HG02970 (cell line): ENCODE results near the gene KCTD13.
"Not testable (repeated sequence)": the region's sequence is repeated elsewhere in the genome, so short reads cannot be mapped to it uniquely, and the experiment has no call there.

Source experiments
- ATAC-seq: cut with Tn5 transposase; IDR thresholded peaks from one replicate; pipeline ENCODE4 v1.9.1; 2021; ENCODE audit warnings: mild to moderate bottlenecking, moderate library complexity, moderate number of reproducible peaks; ENCODE audit not compliant: unreplicated experiment, low FRiP score

KCTD13 gene

DNA sequence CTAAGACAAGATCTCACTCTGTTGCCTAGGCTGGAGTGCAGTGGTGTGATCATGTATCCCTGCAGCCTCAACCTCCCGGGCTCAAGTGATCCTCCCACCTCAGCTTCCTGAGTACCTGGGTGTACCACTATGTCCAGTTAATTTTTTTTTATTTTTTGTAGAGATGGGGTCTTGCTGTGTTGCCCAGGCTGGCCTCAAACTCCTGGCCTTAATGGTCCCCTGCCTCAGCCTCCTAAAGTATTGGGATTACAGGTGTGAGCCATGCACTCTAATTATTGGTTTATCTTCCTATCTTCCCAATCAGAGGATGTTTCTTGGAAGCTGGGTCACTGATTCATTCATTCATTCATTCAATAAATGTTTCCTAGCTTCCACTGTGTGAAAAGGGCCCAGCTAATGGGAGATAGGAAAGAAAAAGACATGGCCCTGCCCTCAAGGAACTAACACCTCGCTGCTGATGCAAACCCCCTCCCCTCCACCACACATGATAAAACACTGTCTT is 17.3 kb downstream of the KCTD13 start:
- no peak for ATAC-seq

DNA sequence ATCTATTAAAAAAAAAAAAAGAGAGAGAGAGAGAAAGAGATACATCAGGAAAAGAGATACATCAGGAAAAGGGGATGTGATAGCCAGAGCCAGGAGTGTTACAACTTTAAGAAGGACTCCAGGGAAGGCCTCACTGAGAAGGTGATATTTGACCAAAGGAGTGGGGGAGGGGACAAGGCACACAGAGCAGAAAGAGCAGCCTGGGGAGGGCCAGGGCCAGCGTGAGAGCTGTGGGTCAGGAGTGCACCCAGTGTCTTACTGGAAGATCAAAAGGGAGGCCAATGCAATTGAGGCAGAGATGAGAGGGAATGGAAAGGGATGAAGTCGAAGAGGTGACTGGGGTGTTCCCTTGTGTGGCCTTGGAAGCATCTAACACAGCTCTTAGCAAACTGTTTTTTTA is 18.1 kb downstream of the KCTD13 start:
- ATAC-seq, result no peak

DNA sequence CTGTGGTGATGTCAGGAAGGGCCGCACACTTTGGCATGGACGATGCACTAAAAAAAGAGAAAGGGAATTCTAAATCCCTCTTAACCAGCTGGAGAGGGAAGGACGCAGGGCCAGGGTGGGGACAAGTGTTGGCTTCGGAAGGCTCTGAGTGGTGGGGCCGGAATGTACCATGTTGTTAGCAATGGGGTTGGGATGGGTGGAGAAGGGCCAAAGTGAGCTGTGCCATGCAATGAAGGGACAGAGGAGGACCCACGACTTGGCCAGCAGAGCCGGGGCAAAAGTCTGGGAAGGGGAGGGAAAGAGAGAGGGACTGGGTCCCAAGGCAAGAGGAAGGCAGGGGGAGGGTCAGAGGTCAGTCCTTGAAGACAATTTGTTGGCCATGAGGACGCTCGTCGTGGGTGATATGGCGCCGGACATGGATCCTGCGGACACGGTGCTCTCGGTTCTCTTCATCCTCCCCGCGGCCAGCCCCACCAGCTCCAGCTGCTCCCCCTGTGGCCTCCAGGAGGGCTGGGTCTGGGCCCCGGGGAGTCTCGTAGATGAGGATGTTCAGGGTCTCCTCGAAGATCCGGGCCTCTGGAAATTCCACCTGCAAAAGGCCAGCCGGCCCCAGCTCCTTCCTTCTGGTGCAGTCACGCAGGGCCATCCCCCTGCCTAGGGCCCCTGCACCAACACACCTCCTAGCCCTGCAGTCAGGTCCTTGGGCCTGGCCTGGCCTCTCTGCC is 19.3 kb downstream of the KCTD13 start:
- ATAC-seq, result no peak

DNA sequence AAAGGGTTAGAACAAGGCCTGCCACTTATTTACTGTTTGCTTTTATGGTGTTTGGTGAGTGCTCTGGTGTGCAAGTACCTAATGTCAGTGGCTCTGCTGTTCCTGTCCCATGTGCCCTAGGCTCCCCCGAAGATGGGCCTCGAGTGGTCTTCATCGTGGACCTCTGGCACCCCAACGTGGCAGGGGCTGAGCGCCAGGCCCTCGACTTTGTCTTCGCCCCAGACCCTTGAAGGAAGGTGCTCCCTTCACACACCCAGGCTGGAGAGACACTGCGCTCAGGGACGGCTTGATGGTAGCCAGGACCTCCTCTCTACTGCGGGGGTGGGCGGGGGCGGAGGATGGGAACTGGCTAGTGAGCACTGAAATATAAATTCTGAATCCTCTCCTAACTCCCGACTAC is 20.4 kb downstream of the KCTD13 start:
- ATAC-seq, result no peak

DNA sequence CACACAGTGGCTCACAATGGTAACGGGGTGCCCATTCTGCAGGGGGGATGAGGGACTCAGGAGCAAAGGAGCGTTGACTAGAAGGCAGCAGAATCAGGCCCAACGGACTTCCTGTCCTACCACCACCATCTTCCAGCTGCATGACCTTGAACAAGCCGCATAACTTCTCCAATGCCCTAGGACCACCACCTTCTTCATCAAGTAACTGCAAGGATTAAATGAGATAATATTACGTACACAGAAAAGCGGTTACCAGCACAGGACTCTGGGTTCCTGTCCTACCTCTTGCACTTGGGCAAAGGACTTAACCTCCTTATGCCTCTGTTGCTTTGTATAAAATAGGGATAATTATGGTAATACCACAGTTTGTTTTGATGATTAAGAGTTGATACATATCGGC is 21.1 kb downstream of the KCTD13 start:
- ATAC-seq, result no peak

DNA sequence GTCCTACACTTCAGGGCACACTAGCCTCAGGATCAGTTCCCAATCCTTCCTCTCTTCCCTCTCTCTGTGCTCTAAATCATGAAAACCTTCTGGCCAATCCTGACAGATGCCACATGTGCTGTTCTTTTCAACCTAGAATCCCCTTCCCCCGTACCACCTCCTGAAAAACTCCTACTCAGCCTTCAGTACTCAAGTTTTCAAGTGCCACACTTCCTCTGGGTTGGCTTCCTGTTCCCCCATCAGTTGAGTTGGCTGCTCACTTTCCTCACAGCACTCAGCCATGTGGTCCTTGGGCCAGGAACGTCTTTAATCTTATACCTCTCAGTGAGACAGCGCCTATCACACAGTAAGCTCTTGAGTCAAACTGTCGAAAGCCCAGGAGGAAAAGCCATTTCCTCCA is 22.4 kb downstream of the KCTD13 start:
- ATAC-seq, result no peak

DNA sequence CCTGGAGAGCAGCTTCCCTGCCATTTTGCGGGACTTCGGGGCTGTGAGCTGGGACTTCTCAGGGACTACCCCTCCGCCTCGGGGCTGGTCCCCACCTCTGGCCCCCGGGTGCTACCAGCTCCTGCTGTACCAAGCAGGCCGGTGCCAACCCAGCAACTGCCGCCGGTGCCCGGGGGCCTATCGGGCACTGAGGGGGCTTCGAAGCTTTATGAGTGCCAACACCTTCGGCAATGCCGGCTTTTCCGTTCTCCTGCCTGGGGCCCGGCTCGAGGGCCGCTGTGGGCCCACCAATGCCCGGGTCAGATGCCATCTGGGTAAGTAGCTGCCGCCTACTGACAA is 24.4 kb downstream of the KCTD13 start:
- no peak for ATAC-seq

DNA sequence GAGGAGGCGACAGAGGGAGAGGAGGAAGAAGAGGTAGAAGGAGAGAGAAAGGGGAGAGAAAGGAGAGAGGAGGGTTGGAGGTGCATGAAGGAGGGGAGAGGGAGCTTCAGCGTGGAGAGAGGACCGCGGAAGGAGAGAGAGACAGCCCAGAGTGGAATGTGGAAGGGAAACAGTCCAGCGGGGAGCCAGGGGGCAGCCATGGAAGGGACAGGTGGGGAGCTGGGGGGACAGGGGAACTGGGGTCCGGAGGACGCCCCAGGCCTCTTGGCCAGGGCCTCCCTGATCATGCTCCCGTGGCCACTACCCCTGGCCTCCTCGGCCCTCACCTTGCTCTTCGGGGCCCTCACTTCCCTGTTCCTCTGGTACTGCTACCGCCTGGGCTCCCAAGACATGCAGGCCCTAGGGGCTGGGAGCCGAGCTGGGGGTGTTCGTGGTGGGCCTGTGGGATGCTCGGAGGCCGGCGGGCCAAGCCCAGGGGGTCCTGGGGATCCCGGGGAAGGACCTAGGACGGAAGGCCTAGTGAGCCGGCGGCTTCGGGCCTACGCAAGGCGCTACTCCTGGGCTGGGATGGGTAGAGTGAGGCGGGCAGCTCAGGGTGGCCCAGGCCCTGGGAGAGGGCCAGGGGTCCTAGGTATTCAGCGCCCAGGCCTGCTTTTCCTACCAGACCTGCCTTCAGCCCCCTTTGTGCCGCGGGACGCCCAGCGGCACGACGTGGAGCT is 25.0 kb downstream of the KCTD13 start:
- ATAC-seq, result no peak

DNA sequence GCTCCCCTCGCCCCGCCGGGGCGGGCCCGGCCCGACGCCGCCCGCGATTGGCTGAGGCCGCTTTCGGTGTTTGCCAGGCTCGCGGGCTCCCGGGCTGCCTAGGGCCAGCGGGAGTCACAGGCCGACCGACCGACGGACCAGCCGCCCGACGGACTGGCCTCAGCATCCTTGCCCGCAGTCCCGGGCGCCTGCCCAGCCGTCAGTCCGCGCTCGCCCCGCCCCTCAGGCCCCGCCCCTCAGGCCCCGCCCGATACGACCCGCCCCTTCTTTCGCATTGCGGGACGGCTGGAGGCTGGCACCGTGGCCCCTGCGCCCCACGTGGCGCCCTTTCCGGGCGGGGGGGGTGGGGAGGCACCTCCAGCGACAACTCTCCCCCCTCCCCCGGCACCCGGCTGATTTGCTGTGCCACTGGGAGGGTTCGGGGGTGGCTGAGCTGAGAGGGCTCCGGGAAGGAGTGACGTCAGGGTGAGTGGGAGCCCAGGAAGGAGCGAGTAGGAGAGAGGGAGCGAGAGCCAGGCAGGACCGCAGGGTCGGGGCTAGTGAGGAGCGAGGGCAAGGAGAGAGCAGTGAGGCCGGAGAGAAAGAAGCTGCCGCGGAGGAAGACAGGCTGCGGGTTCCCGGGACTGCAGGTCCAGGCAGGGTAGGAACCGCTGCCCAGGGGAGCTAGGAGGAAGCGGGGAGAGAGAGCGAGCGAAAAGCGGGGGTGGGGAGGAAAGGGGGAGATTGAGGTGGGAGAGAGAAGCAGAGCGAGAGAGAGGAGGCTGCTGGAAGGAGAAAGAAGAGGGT is 25.7 kb downstream of the KCTD13 start, which contains the start of gene ASPHD1:
ASPHD1 (plus strand) TSS at position 387 of the 786 bp plus-strand sequence. CDS start 484 bp downstream, outside the sequence.
- ATAC-seq, result peak; percentile 66

DNA sequence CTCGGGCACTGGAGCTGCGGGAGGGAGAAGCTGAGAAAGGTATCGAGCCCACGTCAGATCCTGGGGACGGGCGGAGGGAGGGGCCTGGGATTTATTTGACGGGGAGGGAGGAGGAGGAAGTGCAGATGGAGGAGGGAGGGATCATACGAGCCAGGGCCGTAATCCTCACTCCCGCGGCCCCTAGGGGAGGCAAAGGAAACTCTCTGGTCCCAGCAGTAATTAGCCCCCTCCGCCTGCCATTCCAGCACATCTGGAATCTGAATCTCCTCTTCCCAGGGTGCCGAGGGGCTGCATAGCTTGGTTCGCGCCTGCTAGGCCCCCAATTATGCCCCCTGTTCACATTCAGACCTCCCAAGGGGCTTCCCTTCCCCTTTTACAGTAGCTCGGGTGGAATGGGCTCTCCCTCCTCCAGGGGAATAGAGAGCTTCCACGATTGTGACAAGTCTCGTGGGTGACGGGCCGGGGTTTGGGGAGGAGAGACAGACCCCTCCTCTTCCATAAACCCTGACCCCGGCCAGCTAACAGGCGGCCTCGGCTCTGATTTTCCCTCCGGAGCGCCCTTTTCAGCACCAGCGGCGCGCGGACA is 26.4 kb downstream of the KCTD13 start, which contains the start of gene SEZ6L2:
SEZ6L2 (minus strand) TSS at position 35 of the 586 bp plus-strand sequence. CDS start 531 bp downstream, outside the sequence.
- ATAC-seq, result no peak

DNA sequence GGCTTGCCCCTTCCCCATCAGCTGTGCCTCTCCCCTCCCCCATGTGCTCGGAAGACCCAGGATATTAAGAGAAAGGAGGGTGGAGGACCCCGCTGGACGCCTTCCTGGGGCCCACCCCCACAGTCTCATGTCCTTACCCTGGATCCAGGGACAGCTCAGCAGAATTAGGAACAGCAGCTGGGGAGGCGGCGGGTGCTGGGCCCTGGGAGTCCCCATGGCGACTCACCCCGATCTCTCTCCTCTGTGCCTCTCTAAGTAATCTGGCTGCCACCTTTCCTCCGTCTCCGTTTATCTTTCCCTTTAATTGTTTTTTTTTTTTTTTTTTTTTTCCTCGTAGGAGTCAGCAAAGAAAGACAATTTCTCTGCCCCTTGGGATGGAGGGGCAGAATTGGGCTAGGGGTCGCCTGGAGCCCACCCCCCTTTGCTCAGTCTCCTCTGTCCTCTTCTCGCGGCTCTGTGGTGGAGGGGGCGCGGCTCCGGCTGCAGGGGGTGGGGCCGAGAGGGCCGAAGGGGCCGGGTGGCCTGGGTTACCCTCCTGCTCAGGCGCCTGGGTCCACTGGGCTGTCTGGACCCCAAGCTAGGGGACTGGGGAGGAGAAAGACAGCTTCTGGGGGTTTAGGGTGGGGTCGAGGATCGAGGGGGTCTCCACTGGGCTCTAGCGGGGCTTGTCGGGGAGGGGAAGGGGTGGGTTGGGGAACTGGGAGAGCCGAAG is 27.1 kb downstream of the KCTD13 start:
- no peak for ATAC-seq

DNA sequence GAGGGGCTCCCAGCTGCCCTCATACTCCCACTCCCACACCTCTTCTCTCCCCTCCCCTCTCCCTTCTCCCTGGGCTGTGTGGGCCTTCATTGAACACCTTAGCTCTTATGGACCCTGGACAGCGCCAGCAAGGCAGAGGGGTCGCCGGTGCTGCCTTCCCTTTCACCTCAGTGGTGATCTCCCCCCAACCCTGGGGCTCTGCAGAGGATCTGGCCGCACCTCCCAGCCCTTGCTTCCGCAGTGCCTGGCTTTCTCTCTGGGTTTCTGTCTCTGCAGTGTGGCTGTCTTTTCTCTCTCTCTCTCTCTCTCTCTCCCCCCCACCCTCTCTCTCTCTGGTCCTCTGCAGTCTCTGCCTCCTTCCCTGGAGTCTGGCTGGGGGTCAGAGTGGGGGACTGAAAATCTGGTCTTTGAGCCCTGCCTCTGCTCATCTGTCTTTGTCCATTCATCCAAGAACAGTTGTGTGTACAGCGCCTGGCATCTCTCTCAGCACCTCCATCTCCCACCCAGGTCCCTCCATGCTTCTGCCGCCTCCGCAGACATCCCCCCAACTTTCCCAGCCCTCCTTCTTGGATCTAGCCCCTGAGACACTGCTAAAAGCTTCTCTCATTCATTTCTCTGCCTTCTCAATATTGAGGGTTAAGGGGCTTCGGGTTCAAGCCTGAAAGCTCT is 27.8 kb downstream of the KCTD13 start:
- ATAC-seq, result no peak

DNA sequence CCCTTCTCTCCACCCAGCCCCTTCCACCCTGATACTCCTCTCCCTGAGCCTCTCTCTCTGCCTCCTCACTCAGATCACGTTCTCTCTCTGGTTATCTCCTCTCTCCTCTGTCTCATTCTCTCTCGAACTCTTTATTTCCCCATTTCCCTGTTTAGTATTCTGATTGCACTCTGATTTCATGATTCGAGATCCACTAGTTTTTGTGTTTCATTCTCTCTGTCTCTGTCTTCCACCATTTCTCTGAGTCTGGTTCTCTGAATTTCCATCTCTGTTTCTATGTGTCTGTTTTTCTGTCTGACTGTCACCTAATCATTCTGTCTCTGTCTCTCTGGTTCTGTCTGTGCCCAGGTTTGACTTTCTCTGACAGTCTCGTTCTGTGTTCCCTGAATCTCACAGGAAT is 28.7 kb downstream of the KCTD13 start:
- no peak for ATAC-seq

DNA sequence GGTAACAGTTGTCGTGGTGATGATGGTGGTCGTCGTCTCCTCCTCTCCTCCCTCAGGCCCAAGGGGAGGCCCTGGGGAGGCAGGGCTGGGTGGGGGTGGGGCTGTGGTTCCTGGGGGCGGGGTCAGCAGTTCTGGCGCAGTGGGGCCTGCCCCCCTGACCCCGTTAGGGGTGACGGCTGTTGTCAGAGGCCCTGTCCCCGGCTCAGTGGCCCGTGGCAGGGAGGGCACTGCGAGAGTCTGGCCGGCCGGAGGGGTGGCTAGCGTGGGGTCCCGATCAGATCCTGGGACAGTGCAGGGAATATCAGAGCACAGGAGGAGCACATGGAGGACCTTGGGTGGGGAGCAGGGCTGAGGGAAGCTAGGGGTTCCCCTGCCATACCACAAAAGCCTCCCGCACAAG is 29.2 kb downstream of the KCTD13 start:
- no peak for ATAC-seq

DNA sequence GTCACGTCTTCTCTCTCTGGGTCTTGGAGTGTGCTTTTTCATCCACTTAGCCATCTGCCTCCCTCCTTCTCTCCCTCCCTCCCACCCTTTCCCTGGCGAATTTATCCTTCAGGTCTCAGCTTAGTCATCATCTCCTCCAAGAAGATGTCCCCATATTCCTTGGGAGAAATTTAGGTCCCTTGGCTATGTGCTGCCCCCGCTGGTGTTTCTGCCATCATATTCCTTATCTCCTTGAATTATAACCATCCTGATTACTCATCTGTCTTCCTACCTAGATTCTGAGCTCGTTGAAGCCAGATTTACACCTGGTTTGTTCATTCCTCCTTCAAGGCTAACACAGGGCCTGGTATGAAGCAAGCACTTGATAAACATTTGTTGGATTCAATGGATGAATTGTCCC is 31.7 kb downstream of the KCTD13 start:
- ATAC-seq, result no peak

DNA sequence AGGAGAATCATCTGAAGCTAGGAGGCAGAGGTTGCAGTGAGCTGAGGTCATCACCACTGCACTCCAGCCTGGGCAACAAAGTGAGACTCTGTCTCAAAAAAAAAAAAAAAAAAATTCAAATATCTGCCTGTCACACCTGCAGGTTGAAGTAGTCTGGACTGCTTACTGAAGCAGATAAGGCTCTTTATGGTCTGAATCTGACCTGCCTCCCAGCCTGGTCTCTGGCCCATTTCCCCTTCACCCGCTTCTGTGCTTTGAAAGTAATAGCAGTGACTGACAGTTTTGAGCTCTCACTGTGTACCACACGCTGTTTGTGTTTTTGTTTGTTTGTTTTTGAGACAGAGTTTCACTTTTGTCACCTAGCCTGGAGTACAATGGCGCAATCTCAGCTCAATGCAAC is 32.5 kb downstream of the KCTD13 start:
- ATAC-seq, result no peak

DNA sequence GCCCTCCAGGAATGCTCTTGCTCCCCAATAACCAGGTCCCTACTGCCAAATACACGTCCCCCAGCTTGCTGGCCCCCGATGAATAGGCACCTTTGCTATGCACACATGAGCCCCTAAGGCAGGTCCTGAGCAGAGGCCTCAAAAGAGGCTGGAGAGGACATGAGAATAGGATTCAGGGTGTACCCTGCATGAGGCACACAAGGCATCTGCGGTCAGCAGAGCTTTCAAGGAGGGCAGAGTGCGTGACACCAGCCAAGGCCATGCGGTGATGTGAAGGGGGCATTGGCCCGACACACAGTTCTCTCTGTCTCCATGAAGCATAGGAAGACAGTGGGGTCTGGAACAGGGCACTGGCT is 33.6 kb downstream of the KCTD13 start:
- ATAC-seq, result no peak

DNA sequence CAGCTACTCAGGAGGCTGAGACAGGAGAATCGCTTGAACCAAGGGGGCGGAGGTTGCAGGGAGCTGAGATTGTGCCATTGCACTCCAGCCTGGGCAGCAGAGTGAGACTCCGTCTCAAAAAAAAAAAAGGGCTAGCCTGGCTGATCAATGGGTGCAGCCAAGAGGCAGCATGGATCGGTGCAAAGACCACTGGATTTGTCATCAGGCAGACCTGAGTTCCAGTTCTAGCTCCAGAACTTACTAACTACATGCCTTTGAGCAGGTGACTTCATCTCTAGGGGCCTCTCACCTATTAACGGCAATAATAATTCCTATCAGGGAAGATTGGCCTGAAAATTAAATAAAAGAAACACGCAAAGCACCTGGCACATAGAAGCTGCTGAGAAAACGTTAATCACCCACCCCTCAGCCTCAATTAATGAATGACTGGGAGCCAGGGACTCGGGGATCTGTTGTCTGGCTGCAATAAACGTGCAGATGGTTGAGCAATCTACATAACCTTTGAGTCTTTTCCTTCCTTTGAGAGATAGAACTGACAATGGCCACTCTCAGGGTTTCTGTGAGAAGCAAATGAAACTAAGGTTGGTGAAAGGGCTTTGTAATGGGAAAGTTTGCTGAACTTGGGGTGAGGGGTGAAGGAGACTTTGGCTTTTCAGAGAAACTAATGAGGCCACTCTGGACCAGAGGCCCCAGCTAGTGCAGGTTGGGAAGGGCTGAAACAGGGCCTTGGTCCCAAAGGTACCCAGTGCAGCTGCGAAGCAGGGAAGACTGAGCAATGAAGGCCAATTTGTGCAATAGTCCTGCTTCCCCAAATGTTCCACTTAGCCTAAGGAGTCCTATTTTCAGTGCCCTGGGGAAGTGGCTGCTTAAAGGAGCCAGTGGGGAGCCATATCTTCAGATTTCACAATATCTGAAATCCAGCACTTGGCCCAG is 34.2 kb downstream of the KCTD13 start:
- no peak for ATAC-seq

DNA sequence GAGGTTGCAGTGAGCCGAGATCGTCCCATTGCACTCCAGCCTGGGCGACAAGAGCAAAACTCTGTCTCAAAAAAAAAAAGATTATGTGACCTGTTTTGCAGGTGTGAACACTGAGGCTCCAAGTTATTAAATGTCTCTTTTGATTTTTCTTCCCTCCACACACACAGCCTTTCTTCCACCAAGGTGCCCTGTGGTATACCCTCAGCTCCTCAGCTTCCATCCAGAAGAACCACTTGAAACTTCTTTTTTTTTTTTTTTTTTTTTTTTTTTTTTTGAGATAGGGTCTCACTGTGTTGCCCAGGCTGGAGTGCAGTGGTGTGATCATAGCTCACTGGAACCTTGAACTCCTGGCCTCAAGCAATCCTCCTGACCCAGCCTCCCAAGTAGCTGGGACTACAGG is 36.7 kb downstream of the KCTD13 start:
- not testable (repeated sequence) for ATAC-seq
